ENCODE data around the gene ZFAND5.

- TF ChIP-seq EZH2 (IDR thresholded peaks at IDR 0.05; ENCODE audit: low read length, unreplicated experiment), result no peak
- no peak for TF ChIP-seq CTCF (conservative IDR thresholded peaks at IDR 0.05; ENCODE audit: low read depth, low read length)
- no peak for TF ChIP-seq EZH2phosphoT487 (IDR thresholded peaks at IDR 0.05; ENCODE audit: borderline replicate concordance, low read length)
These were observed 11.4 kb downstream of the ZFAND5 start for GRCh38 chr9:72353455-72354116.

All from PC-3 (cell line).